Neural progenitor cell (in vitro differentiated cells): ENCODE data around the gene SPINK5.

Experiments
- EZH2 ChIP-seq: fragments of 200-600 bp; sonication (generic); IDR thresholded peaks from 2 replicates; pipeline ENCODE4 v1.6.1; 2017; ENCODE audit warnings: antibody characterized with exemption, mild to moderate bottlenecking, moderate library complexity
- EZH2phosphoT487 ChIP-seq: fragments of 200-600 bp; sonication (generic); IDR thresholded peaks from 2 replicates; pipeline ENCODE4 v1.6.1; 2017; ENCODE audit warnings: antibody characterized with exemption
- TF ChIP-seq, protein P1 (sequence below): fragments of 200-600 bp; sonication (generic); IDR thresholded peaks from 2 replicates; pipeline ENCODE4 v1.5.1; 2017; ENCODE audit warnings: antibody characterized with exemption, mild to moderate bottlenecking

DNA sequence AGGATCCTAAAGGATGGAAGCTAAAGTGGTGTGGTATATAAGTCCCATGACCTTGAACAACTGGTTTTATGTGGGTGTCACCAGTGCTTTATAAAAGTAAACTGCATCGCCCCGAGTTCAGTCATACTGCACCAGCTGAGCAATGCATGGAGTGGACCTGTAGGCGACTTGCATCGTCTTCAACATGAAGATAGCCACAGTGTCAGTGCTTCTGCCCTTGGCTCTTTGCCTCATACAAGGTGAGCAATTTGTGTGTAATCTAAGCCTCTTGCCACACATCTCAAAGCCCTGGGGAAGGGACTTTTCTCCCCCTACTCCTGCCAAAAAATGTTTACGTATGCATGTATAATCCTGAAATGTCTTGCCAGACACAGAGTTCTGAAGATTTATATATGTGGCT, at the start of gene SPINK5:
- TF ChIP-seq EZH2phosphoT487 = no peak
- TF ChIP-seq, protein P1, sequence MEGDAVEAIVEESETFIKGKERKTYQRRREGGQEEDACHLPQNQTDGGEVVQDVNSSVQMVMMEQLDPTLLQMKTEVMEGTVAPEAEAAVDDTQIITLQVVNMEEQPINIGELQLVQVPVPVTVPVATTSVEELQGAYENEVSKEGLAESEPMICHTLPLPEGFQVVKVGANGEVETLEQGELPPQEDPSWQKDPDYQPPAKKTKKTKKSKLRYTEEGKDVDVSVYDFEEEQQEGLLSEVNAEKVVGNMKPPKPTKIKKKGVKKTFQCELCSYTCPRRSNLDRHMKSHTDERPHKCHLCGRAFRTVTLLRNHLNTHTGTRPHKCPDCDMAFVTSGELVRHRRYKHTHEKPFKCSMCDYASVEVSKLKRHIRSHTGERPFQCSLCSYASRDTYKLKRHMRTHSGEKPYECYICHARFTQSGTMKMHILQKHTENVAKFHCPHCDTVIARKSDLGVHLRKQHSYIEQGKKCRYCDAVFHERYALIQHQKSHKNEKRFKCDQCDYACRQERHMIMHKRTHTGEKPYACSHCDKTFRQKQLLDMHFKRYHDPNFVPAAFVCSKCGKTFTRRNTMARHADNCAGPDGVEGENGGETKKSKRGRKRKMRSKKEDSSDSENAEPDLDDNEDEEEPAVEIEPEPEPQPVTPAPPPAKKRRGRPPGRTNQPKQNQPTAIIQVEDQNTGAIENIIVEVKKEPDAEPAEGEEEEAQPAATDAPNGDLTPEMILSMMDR = no peak
- no peak for TF ChIP-seq EZH2
